Endothelial cell (in vitro differentiated cells): Measurements from ENCODE around the gene MAML2. TPM values are rescaled to one million over a fixed set of nuclear protein-coding genes. Genes with fewer than 3 reads are reported as not detected.

Experiments used
- DNase-seq: peaks from one replicate; pipeline ENCODE4 v3.0.0; 2021; ENCODE audit warnings: low spot score
- H3K27ac Mint-ChIP-seq: one replicate; pipeline ENCODE4 v1.8.0; 2021; ENCODE audit warnings: mixed read lengths, inconsistent platforms; ENCODE audit not compliant: unreplicated experiment
- H3K27me3 Mint-ChIP-seq: one replicate; pipeline ENCODE4 v1.8.0; 2021; ENCODE audit warnings: mild to moderate bottlenecking, moderate library complexity, mixed read lengths, inconsistent platforms; ENCODE audit not compliant: unreplicated experiment
- H3K36me3 Mint-ChIP-seq: one replicate; pipeline ENCODE4 v1.8.0; 2021; ENCODE audit warnings: mild to moderate bottlenecking, low read depth, mixed read lengths, inconsistent platforms; ENCODE audit not compliant: unreplicated experiment
- H3K4me1 Mint-ChIP-seq: one replicate; pipeline ENCODE4 v1.8.0; 2021; ENCODE audit warnings: mild to moderate bottlenecking, mixed read lengths, inconsistent platforms; ENCODE audit not compliant: unreplicated experiment
- H3K4me3 Mint-ChIP-seq: one replicate; pipeline ENCODE4 v1.8.0; 2021; ENCODE audit warnings: mild to moderate bottlenecking, mixed read lengths, inconsistent platforms; ENCODE audit not compliant: unreplicated experiment
- H3K9me3 Mint-ChIP-seq: one replicate; pipeline ENCODE4 v1.8.0; 2021; ENCODE audit warnings: mixed read lengths, inconsistent platforms; ENCODE audit not compliant: unreplicated experiment
- total RNA-seq: library from RNA; stranded (reverse); fragmentation: NEBNext Ultra II Directional; extraction: Animal tissue kit (Norgen Biotek cat#: 25700); gene quantifications from one replicate; pipeline ENCODE4 v1.2.1, GENCODE V29; 2021; ENCODE audit not compliant: unreplicated experiment
- TF ChIP-seq, protein P1 (sequence below): fragments of 200-600 bp; sonication (generic); IDR thresholded peaks from one replicate; pipeline ENCODE4 v1.5.0; 2021; ENCODE audit warnings: antibody characterized with exemption; ENCODE audit not compliant: unreplicated experiment

MAML2 gene
- total RNA-seq, 1 donor from 2014 or later, result 6.2 TPM

DNA sequence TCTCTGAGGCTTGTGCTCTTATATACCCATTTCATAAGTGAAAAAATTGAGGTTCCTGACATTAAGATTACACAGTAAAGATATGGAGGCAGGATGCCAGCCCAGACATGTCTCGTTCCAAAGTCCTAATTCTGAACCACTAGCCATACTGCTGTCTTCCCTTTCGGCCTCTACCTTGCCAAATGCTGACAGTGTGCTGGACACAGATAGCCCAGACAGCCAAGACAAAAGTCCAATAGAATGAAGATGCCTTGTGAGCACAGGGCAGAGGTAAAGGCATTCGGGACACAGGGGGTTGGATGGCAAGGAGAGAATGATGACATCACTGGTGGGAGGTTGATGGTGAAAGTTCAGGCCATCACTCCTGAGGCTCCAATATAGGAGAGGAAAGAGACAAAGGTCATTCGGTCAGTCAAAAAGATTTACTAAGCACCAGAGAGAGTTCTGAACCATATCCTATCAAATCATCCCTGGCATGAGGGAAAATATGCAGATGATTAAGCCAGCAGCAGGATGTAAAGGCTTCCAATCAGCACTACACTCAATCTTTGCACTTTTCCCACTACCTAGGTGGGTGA is 245.1 kb downstream of the MAML2 start:
- Mint-ChIP-seq H3K4me1 (peaks cover 3% of the 10 kb centered on the region), H3K36me3 (no peaks in the 10 kb centered on the region), H3K9me3 (no peaks in the 10 kb centered on the region), H3K27ac (no peak overlapping the region), H3K4me3 (no peak overlapping the region), H3K27me3 (peaks cover 2% of the 10 kb centered on the region)
- no peak for DNase-seq
- TF ChIP-seq, protein P1, sequence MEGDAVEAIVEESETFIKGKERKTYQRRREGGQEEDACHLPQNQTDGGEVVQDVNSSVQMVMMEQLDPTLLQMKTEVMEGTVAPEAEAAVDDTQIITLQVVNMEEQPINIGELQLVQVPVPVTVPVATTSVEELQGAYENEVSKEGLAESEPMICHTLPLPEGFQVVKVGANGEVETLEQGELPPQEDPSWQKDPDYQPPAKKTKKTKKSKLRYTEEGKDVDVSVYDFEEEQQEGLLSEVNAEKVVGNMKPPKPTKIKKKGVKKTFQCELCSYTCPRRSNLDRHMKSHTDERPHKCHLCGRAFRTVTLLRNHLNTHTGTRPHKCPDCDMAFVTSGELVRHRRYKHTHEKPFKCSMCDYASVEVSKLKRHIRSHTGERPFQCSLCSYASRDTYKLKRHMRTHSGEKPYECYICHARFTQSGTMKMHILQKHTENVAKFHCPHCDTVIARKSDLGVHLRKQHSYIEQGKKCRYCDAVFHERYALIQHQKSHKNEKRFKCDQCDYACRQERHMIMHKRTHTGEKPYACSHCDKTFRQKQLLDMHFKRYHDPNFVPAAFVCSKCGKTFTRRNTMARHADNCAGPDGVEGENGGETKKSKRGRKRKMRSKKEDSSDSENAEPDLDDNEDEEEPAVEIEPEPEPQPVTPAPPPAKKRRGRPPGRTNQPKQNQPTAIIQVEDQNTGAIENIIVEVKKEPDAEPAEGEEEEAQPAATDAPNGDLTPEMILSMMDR, result no peak

DNA sequence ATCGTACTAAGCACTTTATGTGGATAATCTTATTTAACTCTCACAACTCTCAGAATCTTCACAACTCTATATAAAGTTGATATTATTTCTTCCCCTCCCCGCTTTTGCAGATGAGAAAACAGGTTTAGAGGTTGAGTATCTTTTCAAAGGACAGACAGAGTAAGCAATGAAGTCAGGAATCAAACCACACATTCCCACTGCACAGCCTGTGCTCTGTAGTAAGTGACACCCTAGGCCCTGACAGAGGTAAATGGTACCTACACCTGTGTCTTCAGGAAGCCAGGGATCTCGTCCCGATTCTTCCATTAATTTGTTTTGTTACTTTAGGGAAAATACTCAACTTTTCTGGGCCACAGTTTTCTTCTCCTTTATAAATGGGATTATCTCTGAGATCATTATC is 246.6 kb downstream of the MAML2 start:
- DNase-seq, result no peak
- TF ChIP-seq, protein P1, result no peak
- Mint-ChIP-seq H3K4me3 (no peak overlapping the region), H3K27me3 (peaks cover 2% of the 10 kb centered on the region), H3K9me3 (no peaks in the 10 kb centered on the region), H3K36me3 (no peaks in the 10 kb centered on the region), H3K4me1 (peaks cover 6% of the 10 kb centered on the region), H3K27ac (no peak overlapping the region)

DNA sequence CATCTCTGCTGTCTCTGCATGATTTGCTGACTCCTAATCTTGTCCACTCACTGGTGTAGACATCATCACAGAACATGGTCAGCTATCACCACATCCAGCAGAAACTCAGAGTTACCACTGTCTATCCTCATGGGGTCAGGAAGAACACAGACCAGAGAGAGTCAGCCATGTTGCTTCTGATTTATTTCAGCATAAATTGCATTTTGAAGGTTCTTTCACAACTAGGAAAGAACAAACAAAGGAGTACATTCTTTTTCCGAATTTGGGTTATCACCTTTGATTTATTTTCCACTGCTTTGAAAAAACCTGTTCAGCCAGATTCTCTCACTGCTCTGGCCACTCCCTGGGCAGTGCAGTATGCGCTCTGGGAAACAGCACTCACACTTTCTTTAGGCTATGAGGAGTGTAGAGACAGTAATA is 247.1 kb downstream of the MAML2 start:
- no peak for DNase-seq

DNA sequence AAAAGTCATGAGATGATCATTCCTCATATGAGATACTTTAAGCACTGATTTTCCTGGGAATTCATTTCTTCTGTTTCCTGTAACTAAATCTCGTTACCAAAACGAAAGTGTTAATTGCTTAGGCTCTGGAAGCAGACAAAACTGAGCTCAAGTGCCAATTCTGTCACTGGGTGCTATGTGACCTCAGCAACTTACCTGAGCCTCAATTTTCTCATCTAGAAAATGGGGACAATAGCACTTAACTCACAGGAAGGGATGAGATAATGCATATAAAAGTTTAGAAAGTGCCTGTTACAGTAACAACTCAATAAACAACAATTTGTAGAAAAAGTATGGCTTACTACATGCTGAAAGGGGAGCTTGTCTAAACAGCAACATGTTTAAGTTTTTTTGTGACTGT is 248.8 kb downstream of the MAML2 start:
- H3K4me3 Mint-ChIP-seq, result no peak overlapping the region
- TF ChIP-seq, protein P1, result no peak
- H3K9me3 Mint-ChIP-seq, result no peaks in the 10 kb centered on the region
- H3K4me1 Mint-ChIP-seq, result peaks cover 6% of the 10 kb centered on the region
- no peak overlapping the region for H3K27ac Mint-ChIP-seq
- no peak for DNase-seq
- no peaks in the 10 kb centered on the region for H3K36me3 Mint-ChIP-seq
- peaks cover 2% of the 10 kb centered on the region for H3K27me3 Mint-ChIP-seq

More for the DNA sequence above, 247.1 kb downstream of the MAML2 start:
- H3K4me3 Mint-ChIP-seq, result no peak overlapping the region
- peaks cover 2% of the 10 kb centered on the region for H3K27me3 Mint-ChIP-seq
- peaks cover 6% of the 10 kb centered on the region for H3K4me1 Mint-ChIP-seq
- H3K27ac Mint-ChIP-seq, result no peak overlapping the region
- H3K36me3 Mint-ChIP-seq, result no peaks in the 10 kb centered on the region
- TF ChIP-seq, protein P1, result no peak
- no peaks in the 10 kb centered on the region for H3K9me3 Mint-ChIP-seq

DNA sequence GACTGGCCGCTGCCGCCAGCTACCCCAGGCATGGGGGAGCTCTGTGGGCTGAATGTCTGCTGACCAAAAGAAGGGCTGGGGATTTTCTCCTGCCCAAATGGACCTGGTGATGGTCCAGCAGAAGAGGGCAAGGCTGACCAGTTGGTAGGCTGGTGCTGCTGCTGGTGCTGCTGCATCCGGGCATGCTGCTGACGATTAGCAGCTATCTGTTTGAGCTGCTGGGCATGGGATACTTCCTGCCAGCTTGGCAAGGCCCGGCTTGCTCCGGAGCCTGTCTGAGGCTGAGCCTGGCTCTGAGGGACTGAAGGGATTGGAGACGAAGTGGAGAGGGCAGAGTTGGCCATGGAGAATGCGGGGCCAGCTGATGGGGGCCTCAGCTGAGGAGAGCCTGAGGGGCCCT is 250.5 kb downstream of the MAML2 start:
- DNase-seq, result no peak
- Mint-ChIP-seq H3K4me3 (no peak overlapping the region), H3K36me3 (no peaks in the 10 kb centered on the region), H3K27ac (no peak overlapping the region), H3K4me1 (peaks cover 3% of the 10 kb centered on the region), H3K9me3 (no peaks in the 10 kb centered on the region), H3K27me3 (peaks cover 2% of the 10 kb centered on the region)
- TF ChIP-seq, protein P1, result no peak
